NCI-H2227 treated with DMSO at 0.1 percent for 48 hours (cell line): ENCODE measurements around the gene SLC22A14.
"Not testable (repeated sequence)": the region's sequence is repeated elsewhere in the genome, so short reads cannot be mapped to it uniquely, and the experiment has no call there.

Source experiments
- DNase-seq: peaks from one replicate; lab custom pipeline; 2025; lab: John Stamatoyannopoulos, UW

Gene SLC22A14

GRCh38 chr3:38281895-38282686 lies at the start of gene SLC22A14:
Gene SLC22A14, plus strand, starts transcription at chr3:38282294. Its CDS starts 23,733 bp downstream, at chr3:38306027.
- no peak for DNase-seq

GRCh38 chr3:38232701-38233100 lies 49.4 kb upstream of the SLC22A14 start:
- no peak for DNase-seq

- DNase-seq = no peak
These were observed 46.6 kb upstream of the SLC22A14 start for GRCh38 chr3:38235466-38235865.

- no peak for DNase-seq
These were observed 43.6 kb upstream of the SLC22A14 start for GRCh38 chr3:38238416-38239008.

GRCh38 chr3:38242812-38243211 lies 39.3 kb upstream of the SLC22A14 start:
- not testable (repeated sequence) for DNase-seq

GRCh38 chr3:38245930-38246329 lies 36.2 kb upstream of the SLC22A14 start:
- DNase-seq = no peak

- DNase-seq = peak; percentile 43
These were observed 34.6 kb upstream of the SLC22A14 start for GRCh38 chr3:38247366-38248035.

- DNase-seq = no peak
These were observed 31.9 kb upstream of the SLC22A14 start for GRCh38 chr3:38250198-38250597.

GRCh38 chr3:38251197-38251596 lies 30.9 kb upstream of the SLC22A14 start:
- no peak for DNase-seq

GRCh38 chr3:38253704-38254103 lies 28.4 kb upstream of the SLC22A14 start:
- DNase-seq = no peak

- DNase-seq = no peak
These were observed 27.2 kb upstream of the SLC22A14 start for GRCh38 chr3:38254872-38255271.

- DNase-seq = no peak
These were observed 26.5 kb upstream of the SLC22A14 start for GRCh38 chr3:38255627-38256026.

- DNase-seq = no peak
These were observed 24.5 kb upstream of the SLC22A14 start for GRCh38 chr3:38257583-38257982.

- DNase-seq = no peak
These were observed 21.6 kb upstream of the SLC22A14 start for GRCh38 chr3:38260474-38260873.

GRCh38 chr3:38264353-38264771 lies 17.7 kb upstream of the SLC22A14 start:
- DNase-seq = no peak

GRCh38 chr3:38264779-38265178 lies 17.3 kb upstream of the SLC22A14 start:
- DNase-seq = no peak

GRCh38 chr3:38265604-38266307 lies 16.3 kb upstream of the SLC22A14 start, which contains the start of gene SLC22A13:
Gene SLC22A13, plus strand, starts transcription at chr3:38265812. Its CDS starts 49 bp downstream, at chr3:38265861.
- DNase-seq = no peak

GRCh38 chr3:38266810-38267209 lies 15.3 kb upstream of the SLC22A14 start:
- DNase-seq = no peak

- no peak for DNase-seq
These were observed 14.4 kb upstream of the SLC22A14 start for GRCh38 chr3:38267662-38268061.

- DNase-seq = no peak
These were observed 14.0 kb upstream of the SLC22A14 start for GRCh38 chr3:38268087-38268486.

- no peak for DNase-seq
These were observed 13.6 kb upstream of the SLC22A14 start for GRCh38 chr3:38268522-38268921.

GRCh38 chr3:38270606-38271005 lies 11.5 kb upstream of the SLC22A14 start:
- no peak for DNase-seq
